Measurements from ENCODE around the gene ULK4.
A peak's percentile ranks its signal among the peaks of the same experiment; 100 is the strongest.

Gene ULK4

GRCh38 chr3:41441568-41441967, 520.3 kb downstream of the ULK4 start:
- DNase-seq (ENCODE audit: low read depth, low spot score) = no peak

GRCh38 chr3:41441139-41441538, 520.8 kb downstream of the ULK4 start:
- DNase-seq (ENCODE audit: low read depth, low spot score) = no peak

DNA sequence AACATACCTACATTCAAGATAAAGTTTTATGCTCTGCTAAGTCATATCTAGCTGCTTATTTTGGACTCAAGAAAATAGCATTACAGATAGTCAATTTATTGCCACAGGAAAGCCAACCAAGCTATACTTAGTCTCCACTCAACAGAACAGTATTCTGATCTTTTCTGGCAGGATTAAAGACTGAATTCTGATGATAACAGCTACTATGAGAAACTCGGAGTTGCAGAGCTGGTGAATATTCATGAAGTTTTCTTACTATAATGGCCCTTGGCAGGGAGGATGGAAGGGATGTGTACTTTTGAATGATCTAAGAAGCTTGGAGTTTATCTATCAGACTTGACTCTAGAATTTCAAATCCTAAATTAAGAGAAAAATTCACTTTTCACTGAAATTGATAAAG, 524.9 kb downstream of the ULK4 start:
- DNase-seq (ENCODE audit: low read depth, low spot score) = no peak

DNA sequence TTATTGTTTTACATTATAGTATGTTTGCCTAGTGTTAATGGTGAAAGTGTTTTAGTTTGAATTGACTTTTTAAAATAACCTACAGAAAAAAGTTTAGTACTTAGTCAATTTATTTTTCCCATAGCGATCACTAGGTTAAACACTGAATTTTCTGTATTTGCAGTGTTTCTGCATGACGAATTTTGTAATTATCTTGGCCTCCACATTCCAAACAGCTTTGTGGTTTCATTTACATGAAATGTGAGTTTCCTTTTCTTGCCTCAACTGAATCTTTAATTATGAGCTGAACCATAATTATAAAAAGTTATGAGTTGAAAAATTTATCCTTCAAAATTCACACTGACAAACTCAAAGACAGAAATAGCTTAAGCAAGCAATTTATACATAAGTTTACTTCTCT, 527.1 kb downstream of the ULK4 start:
- no peak for DNase-seq (ENCODE audit: low read depth, low spot score)

DNA sequence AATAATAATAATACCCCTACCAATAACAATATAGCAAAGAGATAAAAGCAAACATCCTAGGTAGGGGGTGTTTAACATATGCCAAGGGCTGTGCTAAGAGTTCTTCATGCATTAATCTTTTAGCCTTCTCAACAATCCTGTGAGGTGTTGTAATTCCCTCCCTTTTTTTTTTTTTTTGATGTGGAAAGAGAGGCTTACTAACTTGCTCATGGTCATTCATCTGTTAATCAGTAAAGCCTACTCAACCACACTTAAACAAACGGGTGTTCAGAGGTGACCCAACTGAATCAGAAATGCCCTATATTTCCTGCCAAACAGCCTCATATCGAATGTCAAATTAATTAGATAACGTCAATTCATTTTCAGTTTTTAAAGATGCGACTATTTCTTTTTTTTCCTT, 530.5 kb downstream of the ULK4 start:
- no peak for DNase-seq (ENCODE audit: low read depth, low spot score)

DNA sequence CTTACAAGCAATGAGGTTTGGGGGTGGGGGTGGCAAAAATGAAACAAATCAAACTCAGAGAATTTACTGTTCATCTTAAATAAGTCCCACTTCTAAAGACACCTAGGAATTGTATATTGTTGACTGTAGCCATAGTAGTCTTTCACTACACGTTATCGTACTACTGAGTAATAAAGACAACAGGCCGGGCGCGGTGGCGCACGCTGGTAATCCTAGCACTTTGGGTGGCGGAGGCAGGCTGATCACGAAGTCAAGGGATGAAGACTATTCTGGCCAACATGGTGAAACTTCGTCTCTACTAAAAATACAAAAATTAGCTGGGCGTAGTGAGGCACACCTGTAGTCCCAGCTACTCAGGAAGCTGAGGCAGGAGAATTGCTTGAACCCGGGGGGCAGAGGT, 531.0 kb downstream of the ULK4 start:
- DNase-seq (ENCODE audit: low read depth, low spot score) = no peak

DNA sequence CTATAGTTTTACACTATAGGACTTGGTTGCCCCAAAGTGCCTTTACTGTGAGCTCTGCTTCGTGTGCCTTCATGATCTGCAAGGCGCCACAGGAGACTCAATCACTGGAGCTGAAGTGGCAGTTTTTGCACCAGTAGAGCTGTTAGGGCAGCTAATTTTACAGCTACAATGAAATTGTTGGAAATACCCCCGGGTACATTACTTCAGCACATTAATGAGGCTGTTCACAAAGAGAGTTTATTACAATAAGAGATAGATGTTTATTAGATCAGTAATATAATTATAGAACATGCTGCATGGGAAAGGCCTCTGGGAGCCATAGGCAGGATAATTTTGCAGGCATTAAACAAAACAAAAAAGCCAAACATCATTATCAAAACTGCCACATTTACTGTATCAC, 531.5 kb downstream of the ULK4 start:
- no peak for DNase-seq (ENCODE audit: low read depth, low spot score)

DNA sequence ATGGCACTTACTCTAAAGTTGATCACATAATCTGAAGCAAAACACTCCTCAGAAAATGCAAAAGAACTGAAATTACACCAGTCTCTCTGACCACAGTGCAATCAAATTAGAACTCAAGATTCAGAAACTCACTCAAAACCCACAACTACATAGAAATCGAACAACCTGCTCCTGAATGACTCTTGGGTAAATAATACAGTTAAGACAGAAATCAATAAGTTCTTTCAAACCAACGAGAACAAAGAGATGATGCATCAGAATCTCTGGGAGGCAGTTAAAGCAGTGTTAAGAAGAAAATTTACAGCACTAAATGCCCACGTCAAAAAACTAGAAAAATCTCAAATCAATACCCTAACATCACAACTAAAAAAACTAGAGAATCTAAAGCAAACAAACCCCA, 535.4 kb downstream of the ULK4 start:
- no peak for DNase-seq (ENCODE audit: low read depth, low spot score)

- no peak for DNase-seq (ENCODE audit: low read depth, low spot score)
Observed at GRCh38 chr3:41424543-41425300, 537.2 kb downstream of the ULK4 start.

GRCh38 chr3:41419809-41420208, 542.1 kb downstream of the ULK4 start:
- no peak for DNase-seq (ENCODE audit: low read depth, low spot score)

DNA sequence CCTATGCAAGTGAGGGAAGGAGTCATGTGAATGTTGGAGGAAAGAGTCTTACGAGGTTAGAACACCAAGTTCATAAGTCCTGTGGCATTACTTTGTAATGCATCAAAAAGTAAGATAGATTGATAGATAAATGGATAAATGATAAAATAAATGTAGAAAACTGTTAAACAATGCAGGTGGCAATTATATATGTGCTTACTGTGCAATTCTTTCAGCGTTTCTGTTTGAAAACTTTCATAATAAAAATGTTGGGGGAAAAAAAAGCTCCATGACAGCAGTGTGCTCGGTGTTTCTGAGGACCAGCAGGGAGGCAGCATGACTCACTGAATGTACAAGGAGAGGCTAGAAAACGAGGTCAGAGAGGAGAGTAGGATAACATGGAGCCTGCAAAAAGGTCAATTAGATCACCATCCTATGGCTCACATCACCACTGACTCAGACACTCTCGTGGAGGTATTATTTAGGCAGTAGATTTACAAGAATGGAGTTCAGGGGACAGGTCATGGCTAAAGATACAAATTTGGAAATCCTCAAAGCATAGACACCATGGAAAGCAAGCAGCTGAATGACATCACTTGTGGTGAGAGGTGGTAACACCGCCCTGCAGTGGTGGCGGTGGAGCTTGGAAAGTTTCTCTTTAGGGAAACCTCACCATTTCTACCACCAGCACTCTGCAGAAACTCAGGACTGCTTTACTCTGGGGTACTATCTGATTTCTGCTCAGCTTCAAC, 542.8 kb downstream of the ULK4 start:
- peak; percentile 17 for DNase-seq (ENCODE audit: low read depth, low spot score)

DNA sequence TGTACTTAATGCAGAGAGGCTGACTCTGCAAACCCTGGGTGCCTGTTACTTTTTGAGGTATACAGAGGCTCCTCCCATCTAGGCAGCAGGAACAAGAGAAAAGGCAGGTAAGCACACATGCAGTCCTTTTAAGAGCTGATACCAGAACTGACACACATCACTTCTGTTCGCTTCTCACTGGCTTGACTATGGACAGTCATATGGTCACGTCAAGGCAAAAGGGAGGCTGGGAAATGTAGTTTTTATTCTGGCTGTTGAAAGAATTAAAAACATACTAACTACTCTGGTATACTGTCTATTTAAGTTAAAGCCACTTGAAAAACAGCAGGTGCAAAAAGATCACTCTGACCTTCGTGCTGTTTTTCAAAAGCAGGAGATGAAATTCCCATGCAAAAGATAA, 544.3 kb downstream of the ULK4 start:
- DNase-seq (ENCODE audit: low read depth, low spot score) = no peak

DNA sequence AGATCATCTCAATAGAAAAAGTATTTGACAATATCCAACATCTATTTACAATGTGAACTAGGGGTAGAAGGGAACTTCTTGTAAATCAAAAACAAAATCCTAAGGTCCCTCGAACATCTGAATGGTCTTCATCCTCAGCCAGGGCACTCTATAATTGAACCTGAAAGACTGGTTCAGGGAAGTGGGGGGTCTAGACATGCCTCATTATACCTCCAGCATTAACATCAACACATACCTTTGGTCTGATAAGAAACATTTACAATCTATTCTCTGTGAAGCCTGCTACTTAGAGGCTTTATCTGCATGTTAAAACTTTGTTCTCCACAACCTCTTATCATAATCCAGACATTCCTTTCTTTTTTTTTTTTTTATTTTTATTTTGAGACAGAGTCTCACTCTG, 550.8 kb downstream of the ULK4 start:
- peak; percentile 12 for DNase-seq (ENCODE audit: low read depth, low spot score)

DNA sequence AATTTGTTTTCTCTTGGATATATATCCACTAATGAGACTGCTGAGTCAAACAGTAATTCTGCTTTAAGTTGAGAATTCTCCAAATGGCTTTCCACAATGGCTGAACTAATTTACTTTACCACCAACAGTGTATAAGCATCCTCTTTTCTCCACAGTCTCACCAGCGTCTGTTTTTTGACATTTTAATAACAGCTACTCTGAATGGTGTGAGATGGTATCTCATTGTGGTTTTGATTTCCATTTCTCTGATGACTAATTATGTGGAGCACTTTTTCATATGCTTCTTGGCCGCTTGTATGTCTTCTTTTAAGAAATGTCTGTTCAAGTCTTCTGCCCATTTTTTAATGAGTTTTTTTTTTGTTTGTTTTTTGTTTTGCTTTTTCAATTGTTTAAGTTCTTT, 556.4 kb downstream of the ULK4 start:
- no peak for DNase-seq (ENCODE audit: low read depth, low spot score)

DNA sequence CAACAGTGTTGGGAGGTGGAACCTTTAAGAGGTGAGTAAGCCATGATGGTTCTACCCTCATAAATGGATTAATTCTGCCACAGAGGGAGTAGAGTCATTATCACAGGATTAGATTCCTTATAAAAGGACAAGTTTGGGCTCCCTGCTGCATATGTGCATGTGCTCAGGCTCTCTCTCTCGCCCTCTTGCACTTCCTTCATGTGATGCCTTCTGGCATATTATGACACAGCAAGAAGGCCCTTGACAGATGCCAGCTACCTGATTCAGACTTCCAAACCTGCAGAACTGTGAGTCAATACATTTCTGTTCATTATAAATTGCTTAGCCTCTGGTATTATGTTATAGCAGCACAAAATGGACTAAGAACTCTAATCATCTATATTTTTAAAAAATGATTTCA, 557.3 kb downstream of the ULK4 start:
- DNase-seq (ENCODE audit: low read depth, low spot score) = no peak

DNA sequence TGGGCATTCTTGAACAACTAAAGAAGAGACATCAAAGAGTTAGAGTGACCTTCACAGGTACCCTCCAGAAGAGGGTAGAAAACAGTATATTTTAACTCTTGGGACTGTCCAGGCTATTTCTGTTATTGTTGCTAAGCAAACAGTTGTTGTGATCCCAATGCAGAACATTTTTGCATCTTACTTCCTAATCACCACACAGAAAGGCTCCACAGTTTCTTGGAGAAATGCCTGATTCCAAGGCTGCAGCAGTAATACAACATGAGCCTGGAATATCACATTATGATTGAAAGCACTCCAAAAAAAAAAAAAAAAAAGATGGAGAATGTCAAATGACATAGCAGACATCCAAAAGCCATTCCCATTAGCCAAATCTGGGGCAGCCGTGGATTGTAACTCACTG, 567.0 kb downstream of the ULK4 start:
- DNase-seq (ENCODE audit: low read depth, low spot score) = no peak

DNA sequence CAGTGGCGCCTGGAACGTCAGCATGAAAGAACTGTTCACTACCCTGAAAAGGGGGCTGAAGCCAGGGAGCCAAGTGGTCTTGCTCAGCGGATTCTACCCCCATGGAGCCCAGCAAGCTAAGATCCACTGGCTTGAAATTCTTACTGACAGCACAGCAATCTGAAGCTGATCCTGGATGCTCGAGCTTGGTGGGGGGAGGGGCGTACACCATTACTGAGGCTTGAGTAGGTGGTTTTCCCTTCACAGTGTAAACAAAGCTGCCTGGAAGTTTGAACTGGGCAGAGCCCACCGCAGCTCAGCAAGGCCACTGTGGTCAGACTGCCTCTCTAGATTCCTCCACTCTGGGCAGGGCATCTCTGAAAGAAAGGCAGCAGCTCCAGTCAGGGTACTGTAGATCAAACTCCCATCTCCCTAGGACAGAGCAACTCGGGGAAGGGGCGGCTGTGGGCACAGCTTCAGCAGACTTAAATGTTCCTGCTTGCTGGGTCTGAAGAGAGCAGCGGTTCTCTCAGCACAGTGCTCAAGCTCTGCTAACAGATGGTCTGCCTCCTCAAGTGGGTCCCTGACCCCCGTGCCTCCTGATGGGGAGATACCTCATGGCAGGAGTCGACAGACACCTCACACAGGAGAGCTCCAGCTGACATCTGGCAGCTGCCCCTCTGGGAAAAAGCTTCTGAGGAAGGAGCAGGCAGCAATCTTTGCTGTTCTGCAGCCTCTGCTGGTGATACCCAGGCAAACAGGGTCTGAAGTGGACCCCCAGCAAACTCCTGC, 591.0 kb downstream of the ULK4 start:
- DNase-seq (ENCODE audit: low read depth, low spot score) = peak; percentile 76

DNA sequence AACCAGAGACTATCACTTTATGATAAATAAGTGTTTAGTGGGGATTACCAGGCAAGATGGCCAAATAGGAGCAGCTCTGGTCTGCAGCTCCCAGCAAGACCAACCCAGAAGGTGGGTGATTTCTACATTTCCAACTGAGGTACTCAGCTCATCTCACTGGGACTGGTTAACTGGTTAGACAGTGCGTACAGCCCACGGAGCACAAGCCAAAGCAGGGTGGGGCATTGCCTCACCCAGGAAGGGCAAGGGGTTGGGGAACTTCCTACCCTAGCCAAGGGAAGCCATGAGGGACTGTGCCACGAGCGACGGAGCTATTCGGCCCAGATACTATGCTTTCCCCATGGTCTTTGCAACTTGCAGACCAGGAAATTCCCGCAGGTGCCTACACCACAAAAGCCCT, 591.6 kb downstream of the ULK4 start:
- DNase-seq (ENCODE audit: low read depth, low spot score) = no peak

GRCh38 chr3:41369838-41370237, 592.1 kb downstream of the ULK4 start:
- DNase-seq (ENCODE audit: low read depth, low spot score) = no peak

DNA sequence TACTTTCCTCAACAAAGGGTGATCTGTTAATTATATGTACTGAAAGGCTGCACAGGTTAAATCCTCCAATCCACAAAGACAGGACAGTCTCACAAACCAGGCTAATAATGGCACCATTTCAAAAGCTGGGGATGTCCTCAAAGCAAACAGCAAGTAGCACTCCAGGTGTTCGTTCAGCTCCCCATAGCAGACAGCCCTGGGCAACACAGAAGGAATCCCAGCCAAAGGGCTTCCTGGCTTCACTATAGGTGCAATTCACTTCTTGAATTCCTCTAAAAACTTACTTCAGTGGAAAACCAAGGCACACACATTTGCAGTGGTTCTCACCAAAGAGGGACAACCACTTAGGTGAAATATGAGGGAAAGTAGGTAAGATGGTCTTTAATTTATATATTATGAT, 595.9 kb downstream of the ULK4 start:
- DNase-seq (ENCODE audit: low read depth, low spot score) = peak; percentile 73

DNA sequence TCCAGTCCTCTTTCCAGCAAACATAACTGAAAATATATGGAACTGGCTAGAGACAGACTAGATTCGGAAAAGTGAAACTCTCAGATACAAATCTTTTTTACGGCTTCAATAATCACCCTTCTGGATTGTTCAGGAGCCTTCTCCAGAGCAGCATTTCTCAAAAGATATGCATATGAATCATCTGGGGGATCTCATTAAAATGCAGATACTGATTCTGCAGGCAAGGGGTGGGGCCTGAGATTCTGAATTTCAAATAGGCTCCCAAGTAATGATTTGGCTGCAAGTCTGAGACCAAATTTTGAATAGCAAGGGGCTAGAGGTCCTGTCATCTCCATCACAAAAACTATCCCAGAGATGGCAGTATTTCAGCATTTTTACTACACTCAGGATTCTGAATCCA, 597.2 kb downstream of the ULK4 start:
- no peak for DNase-seq (ENCODE audit: low read depth, low spot score)

DNA sequence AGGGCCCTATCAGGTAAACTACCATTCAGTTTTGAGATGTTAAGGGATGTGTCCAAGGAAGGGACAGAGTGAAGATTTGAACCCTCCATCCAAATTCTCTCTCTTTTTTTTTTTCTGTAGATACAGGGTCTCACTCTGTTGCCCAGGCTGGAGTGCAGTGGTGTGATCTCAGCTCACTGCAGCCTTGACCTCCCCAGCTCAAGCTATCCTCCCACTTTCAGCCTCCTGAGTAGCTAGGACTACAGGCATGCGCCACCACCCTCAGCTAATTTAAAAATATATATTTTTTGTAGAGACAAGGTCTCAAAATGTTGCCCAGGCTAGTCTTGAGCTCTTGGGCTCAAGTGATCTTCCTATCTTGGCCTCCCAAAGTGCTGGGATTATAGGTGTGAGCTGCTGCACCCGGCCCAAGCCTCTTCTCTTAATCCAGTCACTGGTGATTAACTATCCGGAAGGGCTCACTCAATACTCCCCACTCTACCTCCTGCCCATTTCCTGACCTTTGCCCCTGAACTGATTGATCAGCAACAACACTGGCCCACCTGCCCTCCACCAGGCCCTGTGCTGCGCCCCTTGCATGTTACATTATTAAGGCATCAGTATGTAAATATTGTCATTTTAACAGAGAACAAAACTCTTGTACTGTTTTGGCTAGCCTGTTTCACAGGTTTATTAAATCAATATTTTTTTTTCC, 597.9 kb downstream of the ULK4 start:
- peak; percentile 54 for DNase-seq (ENCODE audit: low read depth, low spot score)
